IMR-90 (cell line): ENCODE results near the gene CNTNAP3B. TPM values are rescaled to one million over a fixed set of nuclear protein-coding genes. Genes with fewer than 3 reads are reported as not detected.
"Not testable (repeated sequence)": the region's sequence is repeated elsewhere in the genome, so short reads cannot be mapped to it uniquely, and the experiment has no call there.

ENCODE experiments used
- ATAC-seq: fragments of 200-7000 bp; cut with Tn5 transposase; 2 replicates; pipeline ENCODE4 v1.9.1; 2020; ENCODE audit warnings: low read depth, mild to moderate bottlenecking, moderate library complexity
- BruUV-seq: library from RNA; stranded (reverse); fragments of 400-500 nt; replicated peaks from 2 replicates; lab custom pipeline; 2021; lab: Mats Ljungman, UMichigan
- CTCF ChIA-PET: fragments of 300-600 bp; formaldehyde crosslinking; extraction: SDS; loops from one replicate; lab custom pipeline; 2021; ENCODE audit warnings: antibody characterized with exemption; lab: Yijun Ruan, JAX
- POLR2A ChIA-PET: fragments of 300-600 bp; sonication (Branson Sonifier 250); formaldehyde crosslinking; loops from one replicate; lab custom pipeline; 2022; ENCODE audit warnings: antibody characterized with exemption; ENCODE audit not compliant: unreplicated experiment; lab: Charles Lee
- DNase-seq: peaks from one replicate; pipeline ENCODE4 v3.0.0; 2013
- H2AFZ ChIP-seq: replicated peaks from 2 replicates; pipeline ENCODE3; 2013; ENCODE audit warnings: low read length, mild to moderate bottlenecking; ENCODE audit not compliant: poor library complexity
- H2AK5ac ChIP-seq: 2 replicates; pipeline ENCODE4 v1.6.1; 2013; ENCODE audit warnings: low read depth, low read length, inconsistent platforms
- H2AK9ac ChIP-seq: replicated peaks from 2 replicates; pipeline ENCODE3; 2013; ENCODE audit warnings: mild to moderate bottlenecking, low read depth, low read length, moderate library complexity; ENCODE audit not compliant: poor library complexity
- H2BK120ac ChIP-seq: 2 replicates; pipeline ENCODE4 v1.6.1; 2013; ENCODE audit warnings: low read depth, low read length, inconsistent platforms
- H2BK15ac ChIP-seq: 3 replicates; pipeline ENCODE4 v1.6.1; 2013; ENCODE audit warnings: low read depth, low read length, inconsistent platforms
- H2BK20ac ChIP-seq: 2 replicates; pipeline ENCODE4 v1.6.1; 2013; ENCODE audit warnings: low read depth, mild to moderate bottlenecking, inconsistent platforms, low read length, moderate library complexity
- H2BK5ac ChIP-seq: 2 replicates; pipeline ENCODE4 v1.6.1; 2013; ENCODE audit warnings: mild to moderate bottlenecking, low read depth, low read length, inconsistent platforms; ENCODE audit not compliant: poor library complexity, severe bottlenecking
- H3K14ac ChIP-seq: replicated peaks from 2 replicates; pipeline ENCODE4 v1.6.1; 2013; ENCODE audit warnings: low read depth, low read length, inconsistent platforms
- H3K18ac ChIP-seq: 2 replicates; pipeline ENCODE4 v1.6.1; 2013; ENCODE audit warnings: low read depth, low read length, control low read depth
- H3K23ac ChIP-seq: 2 replicates; pipeline ENCODE4 v1.6.1; 2013; ENCODE audit warnings: low read depth, low read length, inconsistent platforms
- H3K27ac ChIP-seq: 2 replicates; pipeline ENCODE4 v1.5.1; 2013; ENCODE audit warnings: mild to moderate bottlenecking, control low read depth, low read length; ENCODE audit not compliant: insufficient read depth
- H3K27me3 ChIP-seq: 2 replicates; pipeline ENCODE4 v1.6.1; 2013; ENCODE audit warnings: low read length; ENCODE audit not compliant: control insufficient read depth, insufficient read depth
- H3K36me3 ChIP-seq: 2 replicates; pipeline ENCODE4 v1.6.1; 2013; ENCODE audit warnings: low read length, mixed read lengths; ENCODE audit not compliant: control insufficient read depth, insufficient read depth
- H3K4ac ChIP-seq: 2 replicates; pipeline ENCODE4 v1.6.1; 2013; ENCODE audit warnings: low read depth, low read length, inconsistent platforms
- H3K4me1 ChIP-seq: 2 replicates; pipeline ENCODE4 v1.6.1; 2013; ENCODE audit warnings: low read length, mixed read lengths; ENCODE audit not compliant: control insufficient read depth, insufficient read depth
- H3K4me2 ChIP-seq: 2 replicates; pipeline ENCODE4 v1.6.1; 2013; ENCODE audit warnings: low read depth, mild to moderate bottlenecking, control low read depth, low read length, moderate library complexity
- H3K4me3 ChIP-seq: 2 replicates; pipeline ENCODE4 v1.5.1; 2013; ENCODE audit warnings: low read depth, mild to moderate bottlenecking, control low read depth, low read length, moderate library complexity; ENCODE audit not compliant: insufficient read depth
- H3K56ac ChIP-seq: 2 replicates; pipeline ENCODE4 v1.6.1; 2013; ENCODE audit warnings: low read length, inconsistent platforms; ENCODE audit not compliant: insufficient read depth; ENCODE audit errors: extremely low read depth
- H3K79me1 ChIP-seq, 2 experiments: 2 replicates each; pipeline ENCODE4 v1.6.1; 2013; ENCODE audit warnings: low read length in 2 of 2, inconsistent platforms in 1 of 2, low read depth in 1 of 2
- H3K9ac ChIP-seq: 2 replicates; pipeline ENCODE4 v1.6.1; 2013; ENCODE audit warnings: low read depth, low read length, control low read depth
- H3K9me1 ChIP-seq: 2 replicates; pipeline ENCODE4 v1.6.1; 2013; ENCODE audit warnings: low read length, inconsistent platforms; ENCODE audit not compliant: insufficient read depth
- H3K9me3 ChIP-seq: 2 replicates; pipeline ENCODE4 v1.6.1; 2013; ENCODE audit warnings: low read length; ENCODE audit not compliant: control insufficient read depth, insufficient read depth
- H4K20me1 ChIP-seq: 2 replicates; pipeline ENCODE4 v1.6.1; 2013; ENCODE audit warnings: low read length, inconsistent platforms; ENCODE audit not compliant: insufficient read depth
- H4K5ac ChIP-seq: 2 replicates; pipeline ENCODE4 v1.6.1; 2013; ENCODE audit warnings: mild to moderate bottlenecking, low read depth, low read length, control low read depth
- H4K8ac ChIP-seq, 2 experiments: 2 replicates each; pipeline ENCODE4 v1.6.1; 2013; ENCODE audit warnings: low read depth in 2 of 2, low read length in 2 of 2, control low read depth in 1 of 2, inconsistent platforms in 1 of 2
- H4K91ac ChIP-seq: 2 replicates; pipeline ENCODE4 v1.6.1; 2013; ENCODE audit warnings: low read depth, low read length, inconsistent platforms; ENCODE audit not compliant: insufficient read depth
- WGBS, 2 experiments: methylation state at CpG; one replicate each; pipeline versions ENCODE4 v1.1.5 to v1.1.7; 2013; ENCODE audit warnings: missing lambda C conversion rate in 2 of 2; ENCODE audit not compliant: insufficient read length in 1 of 2; ENCODE audit errors: extremely low coverage in 2 of 2; 5-methylcytosine and 5-hydroxymethylcytosine counted together
- dilution Hi-C: fragments of 300-500 bp; cut with HindIII; formaldehyde crosslinking; loops from one replicate; pipeline ENCODE4 v1.14.3; 2018; ENCODE audit warnings: low sequenced_read_pairs; ENCODE audit not compliant: unreplicated experiment
- in situ Hi-C: fragments of 300-500 bp; cut with MboI; formaldehyde crosslinking; loops from 3 replicates; pipeline ENCODE4 v1.14.3; 2019; ENCODE audit warnings: low sequenced_read_pairs, inconsistent platforms, mixed read lengths
- intact Hi-C: fragments of 100-400 bp; cut with micrococcal nuclease; formaldehyde crosslinking; loops from 2 replicates; pipeline ENCODE4 v1.10.0; 2022
- polyA plus RNA-seq, 3 experiments: library from polyadenylated mRNA; depleted of rRNA; stranded (reverse); fragments of >200 nt; gene quantifications; 2 replicates each; pipeline ENCODE4 v1.2.3, GENCODE V29; 2012; ENCODE audit warnings: low replicate concordance in 1 of 3
- total RNA-seq: library from RNA; depleted of rRNA; stranded (reverse); fragments of >200 nt; gene quantifications from 2 replicates; pipeline ENCODE4 v1.2.3, GENCODE V29; 2012

CNTNAP3B gene
- total and polyA plus RNA-seq, 2 of the 4 experiments (the other 2 are of a cell fraction), result 1.4 to 2.1 TPM

- H3K36me3 ChIP-seq, H4K91ac ChIP-seq, H3K27ac ChIP-seq, H2BK120ac ChIP-seq, H3K4me2 ChIP-seq, CTCF ChIA-PET, H2BK15ac ChIP-seq, H3K18ac ChIP-seq, intact Hi-C loops, POLR2A ChIA-PET, in situ Hi-C loops, dilution Hi-C loops, H4K8ac ChIP-seq, H4K20me1 ChIP-seq, H3K27me3 ChIP-seq, BruUV-seq, H3K14ac ChIP-seq, H3K23ac ChIP-seq, DNase-seq, ATAC-seq, H3K56ac ChIP-seq, H2BK20ac ChIP-seq, H3K4me1 ChIP-seq, H2AFZ ChIP-seq, H3K4me3 ChIP-seq, H3K9me3 ChIP-seq, H3K4ac ChIP-seq, H2AK5ac ChIP-seq, H3K9me1 ChIP-seq, H2AK9ac ChIP-seq, H3K79me1 ChIP-seq, H2BK5ac ChIP-seq, H4K5ac ChIP-seq, H3K9ac ChIP-seq: not testable (repeated sequence)
- 17% methylated on average over 11 of the region's 43 CpGs; no CpG with 5 or more reads in 1 of the 2 experiments for WGBS, 2 experiments
These were observed 176.2 kb downstream of the CNTNAP3B start for GRCh38 chr9:41953007-41953406.

GRCh38 chr9:41941738-41942137 is 187.5 kb downstream of the CNTNAP3B start:
- H2AK5ac ChIP-seq, H3K4me2 ChIP-seq, H2BK120ac ChIP-seq, H3K4me3 ChIP-seq, H3K27me3 ChIP-seq, H4K8ac ChIP-seq, H3K56ac ChIP-seq, in situ Hi-C loops, H3K18ac ChIP-seq, H3K9me1 ChIP-seq, ATAC-seq, H3K36me3 ChIP-seq, H3K9ac ChIP-seq, CTCF ChIA-PET, H4K91ac ChIP-seq, H2AFZ ChIP-seq, BruUV-seq, H3K4me1 ChIP-seq, H2BK20ac ChIP-seq, H3K79me1 ChIP-seq, H3K27ac ChIP-seq, H2BK5ac ChIP-seq, H3K9me3 ChIP-seq, DNase-seq, H3K23ac ChIP-seq, POLR2A ChIA-PET, H4K5ac ChIP-seq, H2AK9ac ChIP-seq, intact Hi-C loops, H3K4ac ChIP-seq, dilution Hi-C loops, H4K20me1 ChIP-seq, H2BK15ac ChIP-seq, H3K14ac ChIP-seq: not testable (repeated sequence)
- no CpG with 5 or more reads among the region's 3 CpGs for WGBS, 2 experiments
